HepG2 (cell line): ENCODE measurements around the gene VSNL1. TPM values are rescaled to one million over a fixed set of nuclear protein-coding genes. Genes with fewer than 3 reads are reported as not detected.

Experiments used
- ATAC-seq: fragments of 200-7000 bp; cut with Tn5 transposase; 3 replicates; pipeline ENCODE4 v1.9.1; 2020; ENCODE audit warnings: mild to moderate bottlenecking, moderate library complexity
- BruUV-seq: library from RNA; stranded (reverse); fragments of 400-500 nt; replicated peaks from 2 replicates; lab custom pipeline; 2021; lab: Mats Ljungman, UMichigan
- CTCF ChIA-PET: fragments of 300-600 bp; formaldehyde crosslinking; extraction: SDS; loops from one replicate; lab custom pipeline; 2021; ENCODE audit warnings: low total read pairs, inconsistent platforms, low intra/inter-chr PET ratio; lab: Yijun Ruan, JAX
- POLR2A ChIA-PET: fragments of 350-600 bp; sonication (Branson Sonifier 250); formaldehyde crosslinking; loops from one replicate; lab custom pipeline; 2020; ENCODE audit warnings: antibody characterized with exemption, inconsistent platforms; lab: Yijun Ruan, JAX
- DNase-seq: peaks from one replicate; pipeline ENCODE4 v3.0.0-alpha.2; 2015; ENCODE audit warnings: low spot score
- FAIRE-seq: peaks from 3 replicates; lab custom pipeline; 2011; peaks lifted over from hg19 to GRCh38; lab: Jason Lieb, UNC
- H2AFZ ChIP-seq: one replicate; pipeline ENCODE4 v1.6.1; 2011; ENCODE audit warnings: low read length, inconsistent platforms
- H3K27ac ChIP-seq: fragments of 300-600 bp; 3 replicates; pipeline ENCODE4 v1.8.0; 2011; ENCODE audit warnings: mixed run types, mild to moderate bottlenecking, mixed read lengths, low read length, inconsistent platforms; ENCODE audit not compliant: insufficient read depth; ENCODE audit errors: extremely low read length
- H3K27me3 ChIP-seq, 2 experiments: fragments of 200-600 bp in 1 of 2; 2 replicates in 1 of 2; 3 replicates in 1 of 2; pipeline versions ENCODE4 v1.6.0 to v1.8.0; 2011; ENCODE audit warnings: low read length in 2 of 2, mild to moderate bottlenecking in 2 of 2, moderate library complexity in 2 of 2, inconsistent platforms in 1 of 2; ENCODE audit not compliant: insufficient read depth in 2 of 2, control insufficient read depth in 1 of 2
- H3K36me3 ChIP-seq, 2 experiments: fragments of 200-600 bp in 1 of 2; replicated peaks in 1 of 2; 2 replicates in 1 of 2; 3 replicates in 1 of 2; pipeline versions ENCODE4 v1.5.1 to v1.8.0; 2011; ENCODE audit warnings: low read length in 2 of 2, inconsistent platforms in 1 of 2; ENCODE audit not compliant: insufficient read depth in 2 of 2, control insufficient read depth in 1 of 2
- H3K4me1 ChIP-seq: 2 replicates; pipeline ENCODE4 v1.5.1; 2012; ENCODE audit warnings: low read length, inconsistent platforms; ENCODE audit not compliant: insufficient read depth
- H3K4me2 ChIP-seq: 2 replicates; pipeline ENCODE4 v1.6.0; 2011; ENCODE audit warnings: low read depth, low read length, inconsistent platforms
- H3K4me3 ChIP-seq, 3 experiments: fragments of 200-600 bp in 1 of 3; sonication (generic), shearing (Covaris generic) in 1 of 3; replicated peaks in 1 of 3; 2 replicates each; pipeline ENCODE4 v1.5.1; 2011 to 2016; ENCODE audit warnings: low read length in 3 of 3, inconsistent platforms in 2 of 3, low read depth in 2 of 3, mild to moderate bottlenecking in 2 of 3, control low read depth in 1 of 3, mixed read lengths in 1 of 3; ENCODE audit not compliant: insufficient read depth in 1 of 3
- H3K79me2 ChIP-seq: one replicate; pipeline ENCODE4 v1.6.1; 2011; ENCODE audit warnings: low read length, inconsistent platforms; ENCODE audit not compliant: insufficient read depth
- H3K9ac ChIP-seq: 2 replicates; pipeline ENCODE4 v1.6.0; 2011; ENCODE audit warnings: mild to moderate bottlenecking, low read depth, low read length, inconsistent platforms; ENCODE audit not compliant: insufficient read depth
- H3K9me3 ChIP-seq: 2 replicates; pipeline ENCODE4 v1.5.1; 2012; ENCODE audit warnings: mild to moderate bottlenecking, low read length
- H4K20me1 ChIP-seq: 2 replicates; pipeline ENCODE4 v1.6.0; 2011; ENCODE audit warnings: inconsistent platforms, mild to moderate bottlenecking, low read length, moderate library complexity; ENCODE audit not compliant: insufficient read depth
- ARID4A ChIP-seq: sonication (generic); formaldehyde crosslinking; IDR thresholded peaks from 2 replicates; pipeline ENCODE4 v1.5.0; 2020; ENCODE audit warnings: mild to moderate bottlenecking, missing genetic modification reagents, borderline replicate concordance
- BORCS8-MEF2B ChIP-seq: sonication (generic); formaldehyde crosslinking; IDR thresholded peaks from 2 replicates; pipeline ENCODE4 v1.8.0; 2022; ENCODE audit warnings: mild to moderate bottlenecking, missing genetic modification reagents
- EZH2 ChIP-seq: conservative IDR thresholded peaks from 2 replicates; pipeline ENCODE4 v1.6.1; 2012; ENCODE audit warnings: mild to moderate bottlenecking, low read depth, low read length, moderate library complexity
- FOXA1 ChIP-seq, 2 experiments: fragments of 450-650 bp in 1 of 2; sonication (generic) in 1 of 2; formaldehyde crosslinking in 1 of 2; IDR thresholded peaks; 2 replicates each; pipeline versions ENCODE4 v1.4.0 to v1.6.1; 2016 to 2020; ENCODE audit warnings: missing genetic modification reagents in 1 of 2
- FOXA3 ChIP-seq: IDR thresholded peaks from 2 replicates; pipeline ENCODE4 v1.6.1; 2016; ENCODE audit warnings: missing genetic modification reagents, missing compliant biosample characterization
- LCORL ChIP-seq, 2 experiments: fragments of 450-650 bp in 1 of 2; sonication (generic) in 1 of 2; formaldehyde crosslinking in 1 of 2; IDR thresholded peaks; 2 replicates each; pipeline versions ENCODE4 v1.5.0 to v1.6.1; 2017 to 2020; ENCODE audit warnings: antibody characterized with exemption in 1 of 2, missing genetic modification reagents in 1 of 2
- SIN3B ChIP-seq: fragments of 150-350 bp; IDR thresholded peaks from 2 replicates; pipeline ENCODE4 v1.6.1; 2014; ENCODE audit warnings: low read length
- SMARCE1 ChIP-seq: fragments of 450-650 bp; IDR thresholded peaks from 2 replicates; pipeline ENCODE4 v1.6.1; 2017; ENCODE audit warnings: borderline replicate concordance
- SOX5 ChIP-seq: IDR thresholded peaks from 2 replicates; pipeline ENCODE4 v1.6.1; 2016; ENCODE audit warnings: borderline replicate concordance
- TAF15 ChIP-seq: fragments of 200-400 bp; formaldehyde crosslinking; IDR thresholded peaks from one replicate; pipeline ENCODE4 v1.6.1; 2018; ENCODE audit warnings: mild to moderate bottlenecking, low read depth, low read length; ENCODE audit not compliant: poor library complexity, severe bottlenecking
- XRCC5 ChIP-seq: fragments of 200-400 bp; formaldehyde crosslinking; optimal IDR thresholded peaks from 2 replicates; pipeline ENCODE3; 2017; ENCODE audit warnings: mild to moderate bottlenecking, low read length
- ZBTB10 ChIP-seq: sonication (generic); formaldehyde crosslinking; IDR thresholded peaks from 2 replicates; pipeline ENCODE4 v1.4.0; 2020; ENCODE audit warnings: missing genetic modification reagents, borderline replicate concordance
- ZBTB20 ChIP-seq: sonication (generic); formaldehyde crosslinking; IDR thresholded peaks from 2 replicates; pipeline ENCODE4 v1.8.1; 2023; ENCODE audit warnings: missing genetic modification reagents, low read depth, mild to moderate bottlenecking, borderline replicate concordance
- ZNF24 ChIP-seq: fragments of 450-650 bp; IDR thresholded peaks from 2 replicates; pipeline ENCODE4 v1.6.1; 2017; ENCODE audit warnings: antibody characterized with exemption, mild to moderate bottlenecking
- ZNF883 ChIP-seq: sonication (generic); formaldehyde crosslinking; IDR thresholded peaks from 2 replicates; pipeline ENCODE4 v1.5.1; 2020; ENCODE audit warnings: mild to moderate bottlenecking, missing genetic modification reagents; ENCODE audit errors: not compliant biosample characterization
- WGBS: methylation state at CpG from one replicate; pipeline ENCODE4 v1.1.6; 2017; ENCODE audit warnings: low lambda C conversion rate; 5-methylcytosine and 5-hydroxymethylcytosine counted together
- in situ Hi-C: cut with HindIII; loops from 2 replicates; pipeline ENCODE4 v1.10.0; 2017; ENCODE audit warnings: low pct_unique_long_range_greater_than_20kb; ENCODE audit not compliant: extremely low pct_ligation_motif_present
- intact Hi-C: fragments of 100-400 bp; cut with micrococcal nuclease; formaldehyde crosslinking; loops from one replicate; pipeline ENCODE4 v1.10.0; 2022; ENCODE audit not compliant: unreplicated experiment
- polyA plus RNA-seq, 8 experiments: library from polyadenylated mRNA; depleted of rRNA in 3 of 8; stranded (reverse) in 7 of 8; unstranded in 1 of 8; fragments of >200 nt; fragmentation: Illumina TruSeq in 4 of 8; extraction: Trizol in 4 of 8; gene quantifications; 2 replicates each; pipeline versions ENCODE4 v1.2.1 to v1.2.3, GENCODE V29; 2011 to 2016; ENCODE audit warnings: low read depth in 4 of 8, missing spikeins in 1 of 8, mixed read lengths in 1 of 8; ENCODE audit not compliant: insufficient read depth in 1 of 8
- total RNA-seq, 5 experiments: library from RNA; depleted of rRNA; stranded (reverse); fragments of >200 nt; fragmentation: Illumina TruSeq; extraction: Trizol; gene quantifications; 2 replicates each; pipeline ENCODE4 v1.2.3, GENCODE V29; 2016; ENCODE audit warnings: low read depth in 1 of 5
- TF ChIP-seq, protein P1 (sequence below): sonication (generic); formaldehyde crosslinking; IDR thresholded peaks from 2 replicates; pipeline ENCODE4 v1.8.0; 2022; ENCODE audit warnings: mild to moderate bottlenecking, missing genetic modification reagents, moderate library complexity

VSNL1 gene
- total and polyA plus RNA-seq, 2 of the 13 experiments (the other 11 are each of a cell fraction or from before 2014, with no cell fraction given): 63.2 to 95.9 TPM

DNA sequence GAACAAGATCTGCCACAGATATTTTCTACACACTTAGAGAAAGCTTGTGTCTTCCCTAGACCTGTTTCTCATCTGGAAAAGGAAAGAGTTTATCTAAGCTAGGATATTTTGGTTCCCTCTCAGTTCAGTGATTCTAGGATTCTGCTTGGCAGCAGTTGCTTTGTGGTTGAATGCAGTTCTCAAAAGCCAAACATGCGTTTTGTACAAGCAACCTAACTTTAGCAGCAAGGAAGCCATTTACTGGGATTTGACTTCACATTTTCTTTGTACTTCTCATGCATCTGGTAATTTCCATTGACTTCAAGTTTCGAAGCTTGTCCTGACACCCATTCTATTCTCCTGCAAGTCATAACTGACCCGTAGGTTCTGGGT, 33.3 kb downstream of the VSNL1 start:
- Histone ChIP-seq H3K27me3 (no peaks in the 10 kb centered on the region), H4K20me1 (no peaks in the 10 kb centered on the region), H3K4me1 (peaks cover 45% of the 10 kb centered on the region), H3K9ac (no peak overlapping the region), H3K36me3 (peaks cover 2% of the 10 kb centered on the region in 2 experiments; a peak in 2 of 5 replicates), H3K4me3 (no peak overlapping the region), H3K9me3 (no peaks in the 10 kb centered on the region), H3K27ac (no peak overlapping the region), H3K79me2 (peaks cover 83% of the 10 kb centered on the region), H3K4me2 (no peak overlapping the region), H2AFZ (no peak overlapping the region)
- CTCF ChIA-PET: interaction anchor here (1.5 kb wide), 1 partner anchor 103 kb away, joined by 9 read pairs; no protein-coding TSS in a partner anchor
- no TSS peak for BruUV-seq
- no peak for TF ChIP-seq BORCS8-MEF2B (CRISPR knock-in tag)
- TF ChIP-seq TAF15: no peak
- no peak for TF ChIP-seq FOXA3 (CRISPR knock-in tag)
- TF ChIP-seq ZBTB20 (CRISPR knock-in tag): no peak
- no peak for TF ChIP-seq FOXA1 (IDR thresholded peaks at IDR 0.05)
- TF ChIP-seq FOXA1 (CRISPR knock-in tag; IDR thresholded peaks at IDR 0.05): no peak
- no peak for TF ChIP-seq EZH2
- TF ChIP-seq ARID4A (CRISPR knock-in tag): no peak
- no peak for TF ChIP-seq ZNF24
- no peak for TF ChIP-seq SMARCE1
- TF ChIP-seq SOX5 (CRISPR knock-in tag): no peak
- TF ChIP-seq XRCC5: no peak
- TF ChIP-seq, protein P1, sequence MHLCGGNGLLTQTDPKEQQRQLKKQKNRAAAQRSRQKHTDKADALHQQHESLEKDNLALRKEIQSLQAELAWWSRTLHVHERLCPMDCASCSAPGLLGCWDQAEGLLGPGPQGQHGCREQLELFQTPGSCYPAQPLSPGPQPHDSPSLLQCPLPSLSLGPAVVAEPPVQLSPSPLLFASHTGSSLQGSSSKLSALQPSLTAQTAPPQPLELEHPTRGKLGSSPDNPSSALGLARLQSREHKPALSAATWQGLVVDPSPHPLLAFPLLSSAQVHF (CRISPR knock-in tag): no peak
- no peak for TF ChIP-seq ZBTB10
- no peak for TF ChIP-seq ZNF883 (CRISPR knock-in tag)
- no peak for TF ChIP-seq SIN3B
- TF ChIP-seq LCORL (IDR thresholded peaks at IDR 0.05): no peak
- no peak for TF ChIP-seq LCORL (CRISPR knock-in tag; IDR thresholded peaks at IDR 0.05)
- WGBS: 98% methylated on average over 3 of the region's 3 CpGs
- in situ Hi-C loops: loop anchor here (5.0 kb wide), 1 partner anchor 101 kb away; no protein-coding TSS in a partner anchor
- ATAC-seq (no peak), FAIRE-seq (no peak), DNase-seq (no peak)
- intact Hi-C loops: loop anchor here (1.0 to 5.0 kb wide), 3 partner anchors 33 to 261 kb away; partner anchors contain the start of gene VSNL1
- POLR2A ChIA-PET: interaction anchor here (1.1 to 2.6 kb wide), 4 partner anchors 20 to 34 kb away, joined by 3 to 11 read pairs (median 6); partner anchors contain the start of gene VSNL1
